Keratinocyte (primary cell): ENCODE data around the gene DENND1A. TPM values are rescaled to one million over a fixed set of nuclear protein-coding genes. Genes with fewer than 3 reads are reported as not detected.

Experiments
- DNase-seq: peaks from one replicate; pipeline ENCODE4 v3.0.0-alpha.2; 2011; ENCODE audit warnings: low read depth, missing footprints, low spot score
- FAIRE-seq: peaks from 2 replicates; lab custom pipeline; 2011; peaks lifted over from hg19 to GRCh38; lab: Jason Lieb, UNC
- H2AFZ ChIP-seq: 2 replicates; pipeline ENCODE4 v1.6.0; 2012; ENCODE audit warnings: low read length, control low read depth, inconsistent platforms; ENCODE audit not compliant: control insufficient read depth
- H3K27ac ChIP-seq: 2 replicates; pipeline ENCODE4 v1.5.1; 2011; ENCODE audit warnings: low read length; ENCODE audit not compliant: control insufficient read depth, insufficient read depth
- H3K27me3 ChIP-seq: 3 replicates; pipeline ENCODE4 v1.6.0; 2011; ENCODE audit warnings: low read length; ENCODE audit not compliant: control insufficient read depth, insufficient read depth; ENCODE audit errors: extremely low read depth
- H3K36me3 ChIP-seq, 2 experiments: 2 replicates in 1 of 2; 3 replicates in 1 of 2; pipeline ENCODE4 v1.5.1; 2011; ENCODE audit warnings: low read length in 2 of 2, mild to moderate bottlenecking in 1 of 2; ENCODE audit not compliant: control insufficient read depth in 2 of 2, insufficient read depth in 2 of 2; ENCODE audit errors: extremely low read depth in 1 of 2
- H3K4me1 ChIP-seq: 3 replicates; pipeline ENCODE4 v1.5.1; 2011; ENCODE audit warnings: low read length; ENCODE audit not compliant: control insufficient read depth, insufficient read depth; ENCODE audit errors: extremely low read depth
- H3K4me2 ChIP-seq: 3 replicates; pipeline ENCODE4 v1.6.0; 2011; ENCODE audit warnings: low read depth, low read length; ENCODE audit not compliant: control insufficient read depth, insufficient read depth; ENCODE audit errors: extremely low read depth
- H3K4me3 ChIP-seq, 3 experiments: fragments of 200-600 bp in 1 of 3; sonication (generic) in 1 of 3; 2 replicates in 2 of 3; 3 replicates in 1 of 3; pipeline ENCODE4 v1.5.1; 2011 to 2016; ENCODE audit warnings: low read length in 3 of 3, mild to moderate bottlenecking in 3 of 3, control low read depth in 2 of 3, inconsistent platforms in 1 of 3, low read depth in 1 of 3, mixed read lengths in 1 of 3, mixed run types in 1 of 3, moderate library complexity in 1 of 3; ENCODE audit not compliant: control insufficient read depth in 2 of 3, insufficient read depth in 2 of 3; ENCODE audit errors: extremely low read depth in 1 of 3
- H3K79me2 ChIP-seq: 2 replicates; pipeline ENCODE4 v1.6.0; 2012; ENCODE audit warnings: low read length; ENCODE audit not compliant: control insufficient read depth, insufficient read depth
- H3K9ac ChIP-seq: 3 replicates; pipeline ENCODE4 v1.6.0; 2011; ENCODE audit warnings: low read length; ENCODE audit not compliant: control insufficient read depth, insufficient read depth; ENCODE audit errors: extremely low read depth
- H3K9me1 ChIP-seq: 3 replicates; pipeline ENCODE4 v1.6.0; 2011; ENCODE audit warnings: low read length; ENCODE audit not compliant: control insufficient read depth, insufficient read depth; ENCODE audit errors: extremely low read depth
- H3K9me3 ChIP-seq: 2 replicates; pipeline ENCODE4 v1.5.1; 2012; ENCODE audit warnings: low read depth, low read length; ENCODE audit not compliant: control insufficient read depth
- H4K20me1 ChIP-seq: 3 replicates; pipeline ENCODE4 v1.6.0; 2011; ENCODE audit warnings: low read length; ENCODE audit not compliant: control insufficient read depth, insufficient read depth; ENCODE audit errors: extremely low read depth
- CTCF ChIP-seq, 3 experiments: IDR thresholded peaks in 1 of 3; conservative IDR thresholded peaks in 1 of 3; optimal IDR thresholded peaks in 1 of 3; 2 replicates in 2 of 3; 3 replicates in 1 of 3; pipeline versions ENCODE3 to v1.5.1; 2011; ENCODE audit warnings: low read length in 3 of 3, mild to moderate bottlenecking in 3 of 3, moderate library complexity in 2 of 3, control low read depth in 1 of 3, inconsistent platforms in 1 of 3; ENCODE audit not compliant: insufficient read depth in 2 of 3; ENCODE audit errors: extremely low read depth in 1 of 3
- EZH2 ChIP-seq: IDR thresholded peaks from one replicate; pipeline ENCODE4 v1.6.1; 2012; ENCODE audit warnings: inconsistent platforms, mild to moderate bottlenecking, low read length, moderate library complexity
- dilution Hi-C: fragments of 300-500 bp; cut with MboI; formaldehyde crosslinking; loops from one replicate; pipeline ENCODE4 v1.7.0; 2020; ENCODE audit warnings: low sequenced_read_pairs; ENCODE audit not compliant: extremely low pct_ligation_motif_present
- polyA plus RNA-seq, 5 experiments: library from polyadenylated mRNA; depleted of rRNA in 3 of 5; stranded (reverse) in 3 of 5; stranded (forward) in 1 of 5; unstranded in 1 of 5; fragments of >200 nt; gene quantifications; 1 replicate in 1 of 5; 2 replicates in 3 of 5; 3 replicates in 1 of 5; pipeline versions ENCODE4 v1.2.1 to v1.2.3, GENCODE V29; 2011 to 2012; ENCODE audit warnings: missing spikeins in 2 of 5, low read depth in 1 of 5, low replicate concordance in 1 of 5

DENND1A gene
- polyA plus RNA-seq, 1 donor (not counting 4 experiments of a cell fraction or from before 2014, with no cell fraction given) = 13.0 TPM

GRCh38 chr9:123606141-123606540, 323.8 kb downstream of the DENND1A start:
- Histone ChIP-seq H3K9me1 (no peaks in the 10 kb centered on the region), H3K9me3 (no peaks in the 10 kb centered on the region), H3K4me2 (no peak overlapping the region), H3K4me3 (no peak overlapping the region), H3K27ac (no peak overlapping the region), H3K36me3 (peaks cover 0 to 1% of the 10 kb centered on the region in 2 experiments), H3K27me3 (no peaks in the 10 kb centered on the region), H2AFZ (no peak overlapping the region), H3K9ac (no peak overlapping the region), H3K4me1 (no peaks in the 10 kb centered on the region), H4K20me1 (no peaks in the 10 kb centered on the region), H3K79me2 (no peaks in the 10 kb centered on the region)
- DNase-seq = no peak
- dilution Hi-C loops = no loop called here
- no peak for FAIRE-seq
- TF ChIP-seq EZH2 (no peak), CTCF (optimal IDR thresholded peaks at IDR 0.05 in 1 of 3, IDR thresholded peaks at IDR 0.05 in 1 of 3, conservative IDR thresholded peaks at IDR 0.05 in 1 of 3; ENCODE audit: extremely low read depth in 1 of 3, insufficient read depth in 2 of 3, low read length in 3 of 3) (no peak)

- Histone ChIP-seq H3K27me3 (no peaks in the 10 kb centered on the region), H3K9ac (no peak overlapping the region), H4K20me1 (no peaks in the 10 kb centered on the region), H3K36me3 (peaks cover 0 to 1% of the 10 kb centered on the region in 2 experiments), H3K27ac (no peak overlapping the region), H3K9me1 (no peaks in the 10 kb centered on the region), H3K4me1 (no peaks in the 10 kb centered on the region), H3K79me2 (no peaks in the 10 kb centered on the region), H3K4me2 (no peak overlapping the region), H3K4me3 (no peak overlapping the region), H2AFZ (no peak overlapping the region), H3K9me3 (no peaks in the 10 kb centered on the region)
- dilution Hi-C loops = no loop called here
- no peak for FAIRE-seq
- DNase-seq = no peak
- TF ChIP-seq EZH2 (no peak), CTCF (optimal IDR thresholded peaks at IDR 0.05 in 1 of 3, IDR thresholded peaks at IDR 0.05 in 1 of 3, conservative IDR thresholded peaks at IDR 0.05 in 1 of 3; ENCODE audit: extremely low read depth in 1 of 3, insufficient read depth in 2 of 3, low read length in 3 of 3) (no peak)
These were observed 324.6 kb downstream of the DENND1A start for GRCh38 chr9:123605286-123605685.
